SK-N-MC (cell line): ENCODE results near the gene RNF13.

Experiments used
- EZH2 ChIP-seq: fragments of 200-600 bp; sonication (generic); IDR thresholded peaks from one replicate; pipeline ENCODE4 v1.6.1; 2017; ENCODE audit warnings: antibody characterized with exemption
- FOXP2 ChIP-seq: optimal IDR thresholded peaks from 2 replicates; pipeline ENCODE3; 2011; ENCODE audit warnings: mild to moderate bottlenecking, moderate library complexity; ENCODE audit not compliant: insufficient read depth; ENCODE audit errors: extremely low read length, control extremely low read depth
- POLR2AphosphoS5 ChIP-seq: IDR thresholded peaks from 2 replicates; pipeline ENCODE4 v1.6.1; 2012; ENCODE audit warnings: mild to moderate bottlenecking, low read depth, low read length, borderline replicate concordance

DNA sequence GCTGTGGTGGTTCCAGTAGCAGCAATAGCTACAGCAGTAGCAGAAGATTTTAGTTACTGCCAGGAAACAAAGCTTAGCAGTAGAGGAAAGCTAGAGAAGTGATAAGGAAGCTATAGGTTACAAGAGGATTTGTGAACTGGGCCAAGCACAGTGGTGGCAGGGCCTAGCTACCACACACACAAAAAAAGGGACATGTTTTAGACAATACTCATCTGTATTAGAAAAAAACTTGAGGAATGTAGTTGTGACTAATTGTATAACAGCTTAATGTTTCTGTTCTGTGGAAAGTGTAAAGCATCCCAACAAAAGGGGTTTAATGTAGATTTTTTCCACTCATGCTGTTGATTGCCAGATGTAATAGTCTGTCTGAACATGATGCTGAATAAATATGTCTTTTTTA is 187.6 kb downstream of the RNF13 start:
- TF ChIP-seq EZH2, result no peak
- TF ChIP-seq POLR2AphosphoS5, result no peak
- TF ChIP-seq FOXP2, result no peak
